Cardiac muscle cell (in vitro differentiated cells and primary cell): Measurements from ENCODE around the gene ANKRD33B. TPM values are rescaled to one million over a fixed set of nuclear protein-coding genes. Genes with fewer than 3 reads are reported as not detected.

ENCODE experiments used
- DNase-seq, 2 donors: peaks; one replicate each; pipeline versions ENCODE4 v3.0.0 to v3.0.0-alpha.2; 2010 to 2017; ENCODE audit warnings: low read depth in 1 of 2, low spot score in 1 of 2
- H3K27ac ChIP-seq: fragments of 200-600 bp; sonication (generic); 2 replicates; pipeline ENCODE4 v1.5.1; 2016
- H3K27me3 ChIP-seq: fragments of 200-600 bp; sonication (generic); 2 replicates; pipeline ENCODE4 v1.6.0; 2016; ENCODE audit warnings: control low read depth
- H3K36me3 ChIP-seq: fragments of 200-600 bp; sonication (generic); 2 replicates; pipeline ENCODE4 v1.5.1; 2016; ENCODE audit warnings: control low read depth
- H3K4me1 ChIP-seq: fragments of 200-600 bp; sonication (generic); 2 replicates; pipeline ENCODE4 v1.8.1; 2017; ENCODE audit warnings: low read depth, mild to moderate bottlenecking, mixed run types
- H3K4me3 ChIP-seq: fragments of 200-600 bp; sonication (generic); 2 replicates; pipeline ENCODE4 v1.5.1; 2016; ENCODE audit warnings: mild to moderate bottlenecking
- H3K9me3 ChIP-seq: fragments of 200-600 bp; sonication (generic); 2 replicates; pipeline ENCODE4 v1.5.1; 2017; ENCODE audit warnings: low read depth, mild to moderate bottlenecking, control low read depth
- polyA plus RNA-seq: library from polyadenylated mRNA; unstranded; fragments of >200 nt; fragmentation: Nextera tagmentation; extraction: Ambion mirVana; gene quantifications from 2 replicates; pipeline ENCODE4 v1.2.1, GENCODE V29; 2016
- total RNA-seq: library from RNA; depleted of rRNA; stranded (reverse); fragments of >200 nt; gene quantifications from 2 replicates; pipeline ENCODE4 v1.2.3, GENCODE V29; 2016
- TF ChIP-seq, protein P1 (sequence below): IDR thresholded peaks from 2 replicates; pipeline ENCODE4 v1.5.1; 2012; ENCODE audit warnings: low read depth, mild to moderate bottlenecking, low read length

Gene ANKRD33B
- total and polyA plus RNA-seq, 2 experiments from 2014 or later: 5.7 to 14.8 TPM

DNA sequence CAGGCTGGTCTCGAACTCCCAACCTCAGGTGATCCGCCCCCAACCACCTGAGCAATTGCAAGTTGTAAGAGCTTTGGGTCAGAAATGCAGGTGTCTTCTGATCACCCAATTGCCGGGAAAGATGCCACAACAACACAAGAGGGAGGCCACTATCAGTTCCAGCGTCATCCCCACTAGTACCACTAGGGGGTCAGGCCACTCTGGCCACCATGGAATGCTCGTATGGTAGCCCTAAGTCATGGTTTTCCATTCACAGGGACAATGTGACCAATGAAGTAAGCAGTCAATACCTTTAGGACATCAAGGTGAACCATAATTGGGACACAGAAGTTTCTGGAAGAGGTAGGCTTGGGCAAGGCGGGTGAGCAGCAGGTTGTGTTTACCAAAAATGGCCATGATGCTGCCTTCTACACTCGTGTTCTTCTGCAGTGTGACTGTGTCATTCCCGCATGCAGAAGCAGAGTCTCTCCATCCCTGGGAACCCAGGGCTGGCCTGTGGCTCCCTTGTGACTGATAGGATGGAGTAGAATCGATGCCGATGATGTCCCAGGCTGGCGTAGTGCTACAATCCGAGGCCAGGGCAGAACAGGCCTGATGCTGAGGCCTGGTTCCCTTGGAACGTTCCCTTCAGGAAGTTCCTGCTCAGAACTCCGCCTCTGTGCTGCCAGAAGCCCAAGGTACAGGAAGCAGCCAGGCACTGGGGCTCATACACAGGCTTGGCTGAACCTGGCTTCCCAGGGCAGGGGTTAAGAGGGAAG, 42.2 kb upstream of the ANKRD33B start:
- Histone ChIP-seq H3K27ac (no peak overlapping the region), H3K4me3 (no peak overlapping the region), H3K4me1 (no peaks in the 10 kb centered on the region), H3K36me3 (no peaks in the 10 kb centered on the region), H3K27me3 (no peaks in the 10 kb centered on the region), H3K9me3 (no peaks in the 10 kb centered on the region)
- TF ChIP-seq, protein P1, sequence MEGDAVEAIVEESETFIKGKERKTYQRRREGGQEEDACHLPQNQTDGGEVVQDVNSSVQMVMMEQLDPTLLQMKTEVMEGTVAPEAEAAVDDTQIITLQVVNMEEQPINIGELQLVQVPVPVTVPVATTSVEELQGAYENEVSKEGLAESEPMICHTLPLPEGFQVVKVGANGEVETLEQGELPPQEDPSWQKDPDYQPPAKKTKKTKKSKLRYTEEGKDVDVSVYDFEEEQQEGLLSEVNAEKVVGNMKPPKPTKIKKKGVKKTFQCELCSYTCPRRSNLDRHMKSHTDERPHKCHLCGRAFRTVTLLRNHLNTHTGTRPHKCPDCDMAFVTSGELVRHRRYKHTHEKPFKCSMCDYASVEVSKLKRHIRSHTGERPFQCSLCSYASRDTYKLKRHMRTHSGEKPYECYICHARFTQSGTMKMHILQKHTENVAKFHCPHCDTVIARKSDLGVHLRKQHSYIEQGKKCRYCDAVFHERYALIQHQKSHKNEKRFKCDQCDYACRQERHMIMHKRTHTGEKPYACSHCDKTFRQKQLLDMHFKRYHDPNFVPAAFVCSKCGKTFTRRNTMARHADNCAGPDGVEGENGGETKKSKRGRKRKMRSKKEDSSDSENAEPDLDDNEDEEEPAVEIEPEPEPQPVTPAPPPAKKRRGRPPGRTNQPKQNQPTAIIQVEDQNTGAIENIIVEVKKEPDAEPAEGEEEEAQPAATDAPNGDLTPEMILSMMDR: peak; percentile 35
- no peak for DNase-seq

DNA sequence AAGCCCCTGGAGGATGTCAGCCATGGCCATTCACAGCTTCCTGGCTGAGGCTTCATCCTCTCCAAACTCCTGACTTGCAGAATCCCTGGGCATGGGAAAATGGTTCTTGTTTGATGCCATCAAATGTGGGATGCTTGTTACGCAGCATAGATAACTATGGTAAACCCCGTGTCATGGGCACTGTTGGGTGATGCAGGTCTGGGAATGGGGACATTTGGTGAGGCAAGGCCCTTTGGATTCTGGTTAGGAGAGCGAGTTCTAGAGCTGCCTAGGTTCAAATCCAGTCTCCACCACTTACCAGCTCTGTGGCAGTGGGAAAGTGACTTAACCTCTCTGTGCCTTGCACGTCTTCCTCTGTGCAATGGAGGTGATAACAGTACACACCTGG, 41.7 kb upstream of the ANKRD33B start:
- H3K27me3 ChIP-seq: no peaks in the 10 kb centered on the region
- no peak overlapping the region for H3K27ac ChIP-seq
- no peaks in the 10 kb centered on the region for H3K4me1 ChIP-seq
- no peaks in the 10 kb centered on the region for H3K9me3 ChIP-seq
- H3K36me3 ChIP-seq: no peaks in the 10 kb centered on the region
- no peak overlapping the region for H3K4me3 ChIP-seq
- no peak for DNase-seq
- TF ChIP-seq, protein P1: no peak

DNA sequence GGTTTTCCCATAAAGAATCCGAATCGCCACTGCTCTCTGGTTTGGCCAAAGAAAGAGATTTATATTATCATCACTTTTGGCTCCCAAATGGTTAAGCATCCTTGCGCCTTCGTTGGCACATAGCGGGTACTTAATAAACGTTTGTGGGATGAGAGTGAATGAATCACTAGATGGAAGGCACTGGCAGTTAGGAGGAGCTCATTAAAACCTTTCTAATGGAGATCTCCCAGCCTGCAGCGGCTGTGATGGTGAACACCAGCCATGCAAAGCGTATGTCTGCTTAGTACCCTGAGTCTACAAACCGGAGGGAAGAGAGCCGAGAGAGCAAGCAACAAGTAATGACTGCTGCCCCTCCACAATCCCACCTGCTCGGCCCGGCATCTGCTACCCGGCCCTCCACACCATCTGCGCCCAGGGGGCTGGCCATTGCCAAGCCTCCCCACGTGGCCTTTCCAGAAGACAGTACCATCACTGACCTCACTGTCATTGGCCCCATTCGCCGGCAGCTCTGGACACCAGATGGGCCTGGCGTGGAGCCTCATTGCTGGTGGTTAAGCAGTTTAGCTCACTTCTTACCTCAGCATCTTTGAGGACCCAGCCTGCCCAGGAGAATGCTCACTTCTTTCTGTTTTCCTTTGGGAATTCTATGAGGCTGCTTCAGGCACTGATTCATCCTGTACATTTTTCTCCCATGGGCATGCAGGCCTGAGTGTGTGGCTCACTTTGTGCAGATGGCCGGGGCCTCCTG, 39.3 kb upstream of the ANKRD33B start:
- H3K27ac ChIP-seq: no peak overlapping the region
- TF ChIP-seq, protein P1: no peak
- H3K9me3 ChIP-seq: no peaks in the 10 kb centered on the region
- H3K36me3 ChIP-seq: no peaks in the 10 kb centered on the region
- H3K4me1 ChIP-seq: no peaks in the 10 kb centered on the region
- no peak overlapping the region for H3K4me3 ChIP-seq
- H3K27me3 ChIP-seq: no peaks in the 10 kb centered on the region
- DNase-seq: peak in 1 of 2 donors; percentile 49

DNA sequence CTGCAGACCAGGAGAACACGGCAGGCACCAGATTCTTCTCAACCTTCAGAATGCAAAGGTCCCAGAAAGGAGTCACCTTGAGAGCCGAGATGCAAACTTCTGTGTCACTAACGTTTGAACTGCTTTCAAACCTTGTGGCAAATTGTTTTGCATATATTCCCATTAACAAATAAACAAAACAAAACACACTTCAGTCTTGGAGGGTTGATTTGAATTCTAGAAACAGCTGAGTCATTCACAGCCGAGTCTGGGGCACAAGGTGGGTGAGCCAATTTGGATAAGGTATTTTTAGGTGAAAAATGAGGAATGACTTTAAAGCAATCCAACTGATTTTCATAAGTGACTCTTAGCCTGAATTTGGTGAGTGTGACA, 38.8 kb upstream of the ANKRD33B start:
- no peak for DNase-seq
- Histone ChIP-seq H3K4me1 (no peaks in the 10 kb centered on the region), H3K4me3 (no peak overlapping the region), H3K27me3 (no peaks in the 10 kb centered on the region), H3K36me3 (no peaks in the 10 kb centered on the region), H3K27ac (no peak overlapping the region), H3K9me3 (no peaks in the 10 kb centered on the region)
- TF ChIP-seq, protein P1: no peak

DNA sequence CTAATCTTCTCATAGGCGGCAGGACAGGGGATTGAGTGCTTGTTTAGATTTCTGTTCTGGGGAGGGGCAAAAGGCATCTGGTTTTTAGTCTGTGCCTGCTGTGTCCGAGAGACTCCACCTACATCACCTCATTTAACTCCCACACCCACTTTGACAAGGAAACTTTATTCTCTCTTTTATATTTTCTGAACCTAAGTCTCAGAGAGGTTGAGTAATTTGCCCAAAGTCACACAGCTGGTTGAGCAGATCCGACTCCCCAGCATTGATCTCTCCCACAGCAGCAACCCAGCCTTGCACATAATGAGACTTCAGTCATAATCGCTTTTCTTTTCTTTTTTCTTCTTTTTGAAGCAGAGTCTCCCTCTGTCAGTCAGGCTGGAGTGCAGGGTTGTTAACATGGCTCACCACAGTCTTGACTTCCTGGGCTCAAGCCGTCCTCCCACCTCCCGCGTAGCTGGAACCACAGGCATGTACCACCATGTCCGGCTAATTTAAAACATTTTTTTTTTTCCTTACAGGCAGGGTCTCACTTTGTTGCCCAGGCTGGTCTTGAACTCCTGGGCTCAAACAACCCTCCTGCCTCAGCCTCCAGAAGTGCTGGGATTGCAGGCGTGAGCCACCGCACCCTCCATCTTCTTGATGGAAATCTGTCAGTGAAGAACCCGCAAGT, 36.5 kb upstream of the ANKRD33B start:
- H3K36me3 ChIP-seq: no peaks in the 10 kb centered on the region
- H3K9me3 ChIP-seq: no peaks in the 10 kb centered on the region
- H3K4me1 ChIP-seq: no peaks in the 10 kb centered on the region
- TF ChIP-seq, protein P1: no peak
- H3K27ac ChIP-seq: no peak overlapping the region
- peak in 1 of 2 donors; percentile 62 for DNase-seq
- H3K27me3 ChIP-seq: no peaks in the 10 kb centered on the region
- no peak overlapping the region for H3K4me3 ChIP-seq
